ENCODE measurements around the gene CRTC3.

- TF ChIP-seq POLR2A (IDR thresholded peaks at IDR 0.05): no peak
- TF ChIP-seq CTCF (IDR thresholded peaks at IDR 0.05): no peak
These were observed 137.5 kb downstream of the CRTC3 start for GRCh38 chr15:90667073-90667754.

All from testis (tissue), 2 donors.